Measurements from ENCODE around the gene MRLN.

DNA sequence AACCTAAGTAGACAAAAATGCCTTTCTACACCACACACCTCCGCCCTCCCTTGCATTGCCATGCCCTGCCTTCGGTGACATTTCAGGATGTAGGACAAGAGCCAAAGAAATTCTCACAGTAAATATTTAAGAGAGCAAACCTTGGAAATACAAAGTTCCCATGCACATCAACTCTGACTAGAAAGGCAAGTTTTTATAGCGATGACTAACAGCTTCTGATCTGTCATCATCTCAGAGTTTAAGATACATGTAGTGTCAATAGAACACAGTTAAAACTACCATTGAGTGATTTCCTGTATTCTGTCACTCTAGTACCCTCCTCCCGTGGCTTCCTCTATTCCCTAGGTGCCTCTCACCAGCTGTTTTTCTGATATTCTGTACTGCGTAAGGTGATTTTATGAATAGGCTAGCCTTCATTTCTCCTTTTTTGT, 64.3 kb downstream of the MRLN start:
- TF ChIP-seq, protein P1, sequence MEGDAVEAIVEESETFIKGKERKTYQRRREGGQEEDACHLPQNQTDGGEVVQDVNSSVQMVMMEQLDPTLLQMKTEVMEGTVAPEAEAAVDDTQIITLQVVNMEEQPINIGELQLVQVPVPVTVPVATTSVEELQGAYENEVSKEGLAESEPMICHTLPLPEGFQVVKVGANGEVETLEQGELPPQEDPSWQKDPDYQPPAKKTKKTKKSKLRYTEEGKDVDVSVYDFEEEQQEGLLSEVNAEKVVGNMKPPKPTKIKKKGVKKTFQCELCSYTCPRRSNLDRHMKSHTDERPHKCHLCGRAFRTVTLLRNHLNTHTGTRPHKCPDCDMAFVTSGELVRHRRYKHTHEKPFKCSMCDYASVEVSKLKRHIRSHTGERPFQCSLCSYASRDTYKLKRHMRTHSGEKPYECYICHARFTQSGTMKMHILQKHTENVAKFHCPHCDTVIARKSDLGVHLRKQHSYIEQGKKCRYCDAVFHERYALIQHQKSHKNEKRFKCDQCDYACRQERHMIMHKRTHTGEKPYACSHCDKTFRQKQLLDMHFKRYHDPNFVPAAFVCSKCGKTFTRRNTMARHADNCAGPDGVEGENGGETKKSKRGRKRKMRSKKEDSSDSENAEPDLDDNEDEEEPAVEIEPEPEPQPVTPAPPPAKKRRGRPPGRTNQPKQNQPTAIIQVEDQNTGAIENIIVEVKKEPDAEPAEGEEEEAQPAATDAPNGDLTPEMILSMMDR (IDR thresholded peaks at IDR 0.05) = no peak
- TF ChIP-seq POLR2A (IDR thresholded peaks at IDR 0.05) (no peak), POLR2AphosphoS5 (IDR thresholded peaks at IDR 0.05) (peak in 2 of 3 donors; percentile 38 to 52), EP300 (IDR thresholded peaks at IDR 0.05; ENCODE audit: low read depth) (no peak)
